Lung (tissue), 12 donors: ENCODE data around the gene GSE1. TPM values are rescaled to one million over a fixed set of nuclear protein-coding genes. Genes with fewer than 3 reads are reported as not detected.

Experiments
- ATAC-seq: fragments of 200-7000 bp; cut with Tn5 transposase; one replicate; pipeline ENCODE4 v1.9.1; 2020; ENCODE audit warnings: moderate number of reproducible peaks; ENCODE audit not compliant: insufficient read depth, low FRiP score
- DNase-seq, 3 donors: peaks; one replicate each; pipeline ENCODE4 v3.0.0-alpha.2; 2013 to 2017
- H3K27ac ChIP-seq, 2 donors: one replicate each; pipeline ENCODE4 v1.5.1; 2013; ENCODE audit warnings: mild to moderate bottlenecking in 2 of 2, moderate library complexity in 2 of 2, control low read depth in 1 of 2, inconsistent platforms in 1 of 2, low read depth in 1 of 2, low read length in 1 of 2
- H3K27me3 ChIP-seq, 3 donors: one replicate each; pipeline ENCODE4 v1.5.1; 2013; ENCODE audit warnings: low read length in 2 of 3; ENCODE audit not compliant: control insufficient read depth in 3 of 3, insufficient read depth in 3 of 3
- H3K36me3 ChIP-seq, 4 donors: one replicate each; pipeline ENCODE4 v1.5.1; 2013; ENCODE audit warnings: low read length in 4 of 4, mild to moderate bottlenecking in 1 of 4, moderate library complexity in 1 of 4; ENCODE audit not compliant: control insufficient read depth in 4 of 4, insufficient read depth in 4 of 4
- H3K4me1 ChIP-seq, 5 donors: one replicate each; pipeline ENCODE4 v1.5.1; 2013; ENCODE audit warnings: low read length in 5 of 5, mild to moderate bottlenecking in 2 of 5, moderate library complexity in 1 of 5; ENCODE audit not compliant: control insufficient read depth in 5 of 5, insufficient read depth in 5 of 5
- H3K4me3 ChIP-seq: one replicate; pipeline ENCODE4 v1.5.1; 2013; ENCODE audit warnings: mild to moderate bottlenecking, control low read depth, moderate library complexity
- H3K9ac ChIP-seq, 2 donors: one replicate each; pipeline ENCODE4 v1.5.1; 2013; ENCODE audit warnings: low read length in 2 of 2, control low read depth in 1 of 2; ENCODE audit not compliant: insufficient read depth in 1 of 2
- H3K9me3 ChIP-seq, 4 donors: one replicate each; pipeline ENCODE4 v1.5.1; 2013; ENCODE audit warnings: low read length in 3 of 4, mild to moderate bottlenecking in 1 of 4, moderate library complexity in 1 of 4; ENCODE audit not compliant: control insufficient read depth in 4 of 4, insufficient read depth in 3 of 4
- CTCF ChIP-seq: IDR thresholded peaks from 2 replicates; pipeline ENCODE4 v1.5.1; 2012; ENCODE audit warnings: mild to moderate bottlenecking; ENCODE audit errors: control extremely low read depth, extremely low read depth
- WGBS, 2 donors: extraction: QIAGEN DNeasy Blood & Tissue Kit; methylation state at CpG; one replicate each; pipeline ENCODE4 v1.1.7; 2013; 5-methylcytosine and 5-hydroxymethylcytosine counted together
- polyA plus RNA-seq, 2 donors: library from polyadenylated mRNA; stranded (reverse); fragments of 200-250 nt; gene quantifications; one replicate each; pipeline ENCODE4 v1.2.1, GENCODE V29; 2013
- total RNA-seq, 2 donors: library from RNA; depleted of rRNA in 1 of 2; stranded (reverse); fragments of >200 nt in 1 of 2; gene quantifications; one replicate each; pipeline ENCODE4 v1.2.1, GENCODE V29; 2014 to 2021
- donor health status: control.
- donor health status: control.
- donor health status: Bipolar disorder and iron deficiency.
- donor health status: healthy.
- donor health status: DM: yes; HTN: yes; CAD: no.

Gene GSE1
- total and polyA plus RNA-seq, 4 donors = 21.3 to 122 (median 74.7) TPM

GRCh38 chr16:85648070-85648714 is 35.1 kb downstream of the GSE1 start:
- 87 to 92% methylated on average over 24 to 26 of the region's 26 CpGs for WGBS, 2 donors
- no peak for DNase-seq

GRCh38 chr16:85648805-85649204 is 35.7 kb downstream of the GSE1 start:
- Histone ChIP-seq H3K4me1 (peaks cover 0 to 15% (median 10%) of the 10 kb centered on the region in 5 donors), H3K9ac (no peak overlapping the region), H3K4me3 (no peak overlapping the region), H3K36me3 (peaks cover 0 to 36% (median 6%) of the 10 kb centered on the region in 4 donors), H3K9me3 (peaks cover 0 to 4% (median 0%) of the 10 kb centered on the region in 4 donors), H3K27ac (no peak overlapping the region), H3K27me3 (no peaks in the 10 kb centered on the region)
- WGBS, 2 donors = 80 to 88% methylated on average over 14 of the region's 14 CpGs
- DNase-seq (peak in 1 of 3 donors; percentile 19), ATAC-seq (no peak)
- TF ChIP-seq CTCF = no peak

More at GRCh38 chr16:85648070-85648714, 35.1 kb downstream of the GSE1 start:
- H3K4me3 ChIP-seq = no peak overlapping the region
- no peaks in the 10 kb centered on the region for H3K27me3 ChIP-seq
- peaks cover 0 to 15% (median 10%) of the 10 kb centered on the region in 5 donors for H3K4me1 ChIP-seq
- H3K9ac ChIP-seq = no peak overlapping the region
- peaks cover 0 to 33% (median 3%) of the 10 kb centered on the region in 4 donors for H3K36me3 ChIP-seq
- TF ChIP-seq CTCF = no peak
- no peak overlapping the region for H3K27ac ChIP-seq
- ATAC-seq = no peak
- H3K9me3 ChIP-seq = peaks cover 0 to 4% (median 0%) of the 10 kb centered on the region in 4 donors

GRCh38 chr16:85649411-85650134 is 36.5 kb downstream of the GSE1 start:
- no peak for TF ChIP-seq CTCF
- peaks cover 0 to 43% (median 13%) of the 10 kb centered on the region in 4 donors for H3K36me3 ChIP-seq
- no peaks in the 10 kb centered on the region for H3K27me3 ChIP-seq
- H3K4me1 ChIP-seq = peaks cover 0 to 15% (median 10%) of the 10 kb centered on the region in 5 donors
- no peak overlapping the region for H3K9ac ChIP-seq
- DNase-seq (no peak), ATAC-seq (no peak)
- H3K9me3 ChIP-seq = peaks cover 0 to 4% (median 0%) of the 10 kb centered on the region in 4 donors
- H3K27ac ChIP-seq = no peak overlapping the region
- H3K4me3 ChIP-seq = no peak overlapping the region
- WGBS, 2 donors = 85 to 88% methylated on average over 16 of the region's 16 CpGs
